MG63 (cell line): ENCODE measurements around the gene RTN4. TPM values are rescaled to one million over a fixed set of nuclear protein-coding genes. Genes with fewer than 3 reads are reported as not detected.

ENCODE experiments used
- DNase-seq: peaks from one replicate; pipeline ENCODE4 v3.0.0-alpha.2; 2020
- H3K27me3 ChIP-seq: fragments of 250-450 bp; sonication (Bioruptor Pico); 2 replicates; pipeline ENCODE4 v1.5.1; 2020; ENCODE audit warnings: mild to moderate bottlenecking, moderate library complexity
- H3K36me3 ChIP-seq: fragments of 250-450 bp; sonication (Bioruptor Pico); 2 replicates; pipeline ENCODE4 v1.5.1; 2020; ENCODE audit warnings: mild to moderate bottlenecking, moderate library complexity
- H3K4me3 ChIP-seq: fragments of 250-450 bp; sonication (Bioruptor Pico); 2 replicates; pipeline ENCODE4 v1.5.1; 2020; ENCODE audit warnings: mild to moderate bottlenecking, moderate library complexity
- H3K9me3 ChIP-seq: fragments of 250-450 bp; sonication (Bioruptor Pico); 2 replicates; pipeline ENCODE4 v1.5.1; 2020; ENCODE audit warnings: mild to moderate bottlenecking, moderate library complexity
- total RNA-seq: library from RNA; depleted of rRNA; stranded (reverse); fragments of >200 nt; shearing (Covaris generic); gene quantifications from 2 replicates; pipeline ENCODE4 v1.2.3, GENCODE V29; 2014; ENCODE audit warnings: low replicate concordance

Gene RTN4
- total RNA-seq, 1 experiment from 2014 or later = 304 TPM

DNA sequence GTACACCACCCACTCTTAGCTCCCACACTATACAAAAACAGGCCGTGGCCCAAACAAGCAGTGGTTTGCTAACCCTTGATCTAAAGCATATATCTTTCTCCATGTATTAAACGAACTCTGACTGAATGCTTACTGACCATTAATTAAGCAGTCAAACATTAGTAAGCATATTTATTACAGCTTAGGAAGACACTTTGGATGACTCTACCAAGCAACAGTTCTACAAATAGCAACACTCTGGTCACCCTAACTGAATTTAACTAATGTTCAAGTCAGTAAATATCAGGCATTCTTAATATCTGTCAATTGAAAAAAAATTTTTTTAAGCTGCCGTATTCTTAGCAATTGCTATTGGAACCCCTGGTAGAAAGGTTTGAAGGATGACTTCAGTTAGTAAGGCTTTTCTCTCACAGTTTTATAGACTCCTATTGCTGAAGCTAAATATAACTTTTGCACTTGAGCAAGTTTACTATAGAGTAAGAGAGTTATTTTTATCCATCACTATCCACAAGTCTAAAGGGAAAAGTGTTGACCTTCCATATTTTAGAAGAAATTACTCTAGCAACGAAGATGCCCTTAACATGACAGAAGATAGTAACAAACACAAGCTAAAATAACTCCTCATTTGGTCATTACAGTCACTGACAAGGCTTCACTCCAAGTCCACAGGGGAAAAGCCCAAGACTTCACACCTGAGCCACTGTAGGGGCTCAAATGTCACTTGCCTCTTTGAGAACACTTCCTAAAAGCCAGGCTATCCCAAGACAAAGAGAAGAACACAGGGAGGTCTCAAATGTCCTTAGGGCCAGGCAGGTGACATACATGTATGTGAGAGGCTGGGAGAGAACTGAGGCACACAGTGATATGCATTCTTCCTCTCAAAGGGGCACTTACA, 74.4 kb downstream of the RTN4 start:
- no peaks in the 10 kb centered on the region for H3K27me3 ChIP-seq

DNA sequence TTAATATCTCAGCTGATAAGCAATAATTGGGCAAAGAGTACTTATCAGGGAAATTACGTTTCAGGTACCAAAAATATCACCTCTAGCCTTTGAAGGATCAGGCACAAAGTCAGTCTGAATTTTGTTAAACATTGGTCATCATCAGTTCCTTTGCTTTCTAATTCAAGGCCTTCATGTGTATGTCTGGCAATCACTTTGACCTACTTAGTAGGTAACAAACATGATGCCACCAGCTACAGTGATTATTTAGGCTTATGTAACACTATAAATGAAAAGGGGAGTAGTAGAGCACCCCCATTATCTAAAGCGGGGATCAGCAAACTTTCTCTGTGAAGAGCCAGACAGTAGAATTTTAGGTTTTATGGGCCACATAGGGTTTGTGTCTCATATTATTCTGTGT, 75.1 kb downstream of the RTN4 start:
- DNase-seq = no peak
- H3K4me3 ChIP-seq = no peak overlapping the region
- no peaks in the 10 kb centered on the region for H3K9me3 ChIP-seq
- H3K36me3 ChIP-seq = peaks cover 84% of the 10 kb centered on the region
- H3K27me3 ChIP-seq = no peaks in the 10 kb centered on the region

More for the DNA sequence above, 74.4 kb downstream of the RTN4 start:
- H3K9me3 ChIP-seq = no peaks in the 10 kb centered on the region
- H3K4me3 ChIP-seq = no peak overlapping the region
- H3K36me3 ChIP-seq = peaks cover 84% of the 10 kb centered on the region
- no peak for DNase-seq

DNA sequence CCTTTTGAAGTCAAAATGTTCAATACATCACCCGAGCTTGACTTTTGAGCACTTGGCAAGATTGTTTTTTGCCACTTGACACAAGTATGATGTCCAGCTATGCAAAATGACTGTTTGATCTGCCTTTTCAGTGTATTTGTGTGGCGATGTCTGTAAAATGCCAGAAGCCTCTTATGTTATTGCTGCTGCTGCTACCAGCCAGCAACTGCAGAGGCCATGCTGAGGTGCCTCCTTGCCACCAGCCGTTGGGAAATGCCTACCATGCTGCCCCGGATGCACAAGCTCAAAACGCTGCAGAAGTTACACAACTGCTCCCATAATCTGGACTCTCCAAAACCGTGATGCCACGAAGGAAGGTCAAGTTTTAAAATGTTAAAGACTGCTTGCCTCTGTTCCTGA, 80.3 kb downstream of the RTN4 start:
- H3K36me3 ChIP-seq = peaks cover 89% of the 10 kb centered on the region
- DNase-seq = no peak

DNA sequence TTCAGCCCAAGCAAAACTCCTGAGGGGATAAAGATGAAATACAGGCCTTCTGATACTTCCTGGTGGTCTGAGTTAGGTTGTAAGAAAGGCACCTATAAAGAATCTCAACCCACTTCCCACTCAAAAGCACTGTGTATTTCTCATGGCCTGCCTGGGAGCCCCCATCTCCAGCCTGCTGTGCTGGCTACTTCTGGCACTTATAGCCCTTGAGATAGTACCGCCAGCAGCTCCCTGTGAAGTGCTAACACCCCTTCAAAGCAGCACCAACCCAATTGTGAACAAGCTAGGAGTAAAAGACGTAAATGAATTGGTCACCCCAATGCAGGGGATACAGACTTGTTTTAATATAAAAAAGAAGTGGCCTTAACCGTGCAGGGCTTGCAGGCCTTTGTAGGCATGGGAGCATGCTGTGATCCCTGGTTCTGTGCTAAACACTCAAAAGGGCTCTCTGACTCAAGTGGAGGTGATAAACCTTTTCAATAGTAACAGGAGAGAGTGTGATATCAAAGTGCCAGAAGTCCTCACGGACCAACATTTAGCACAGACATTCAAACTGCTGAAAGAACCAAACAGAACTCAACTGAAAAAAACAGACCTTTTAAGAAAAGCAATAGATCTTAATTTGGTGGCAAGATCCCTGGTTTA, 80.8 kb downstream of the RTN4 start:
- peaks cover 86% of the 10 kb centered on the region for H3K36me3 ChIP-seq
- H3K27me3 ChIP-seq = no peaks in the 10 kb centered on the region
- H3K4me3 ChIP-seq = no peak overlapping the region
- H3K9me3 ChIP-seq = no peaks in the 10 kb centered on the region
- DNase-seq = no peak

More for the DNA sequence above, 80.3 kb downstream of the RTN4 start:
- H3K4me3 ChIP-seq = no peak overlapping the region
- no peaks in the 10 kb centered on the region for H3K9me3 ChIP-seq
- no peaks in the 10 kb centered on the region for H3K27me3 ChIP-seq

DNA sequence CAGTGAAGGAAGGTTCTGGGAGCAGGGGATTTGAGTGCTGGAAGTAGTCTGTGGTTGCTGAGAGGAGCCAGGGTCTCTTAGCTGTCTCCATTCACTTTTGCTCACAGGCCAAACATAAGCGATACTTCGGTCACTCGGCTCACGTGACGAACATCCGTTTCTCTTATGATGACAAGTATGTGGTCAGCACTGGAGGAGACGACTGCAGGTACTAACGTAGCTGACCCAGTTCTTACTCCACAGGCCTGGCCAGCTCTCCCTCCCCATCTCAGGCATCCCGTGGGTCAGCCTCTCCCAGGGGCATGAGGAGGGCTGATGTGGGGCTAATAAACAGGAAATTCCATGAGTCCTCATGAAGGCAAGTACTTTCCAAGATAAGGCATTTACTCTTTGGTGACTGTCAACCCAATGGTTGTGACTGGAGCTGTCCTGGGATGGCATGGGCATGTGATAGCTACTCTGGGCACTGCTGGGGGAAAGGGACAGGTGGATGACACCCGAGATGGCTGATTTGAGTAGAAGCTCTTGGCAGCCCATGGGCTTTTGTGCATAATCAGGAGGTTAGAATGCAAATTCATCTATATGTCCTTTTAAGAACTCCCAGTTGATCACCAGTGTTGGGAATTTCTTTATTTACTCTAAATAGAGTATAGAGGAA, 81.6 kb downstream of the RTN4 start:
- no peaks in the 10 kb centered on the region for H3K9me3 ChIP-seq
- DNase-seq = no peak
- H3K27me3 ChIP-seq = no peaks in the 10 kb centered on the region
- no peak overlapping the region for H3K4me3 ChIP-seq
- H3K36me3 ChIP-seq = peaks cover 79% of the 10 kb centered on the region

DNA sequence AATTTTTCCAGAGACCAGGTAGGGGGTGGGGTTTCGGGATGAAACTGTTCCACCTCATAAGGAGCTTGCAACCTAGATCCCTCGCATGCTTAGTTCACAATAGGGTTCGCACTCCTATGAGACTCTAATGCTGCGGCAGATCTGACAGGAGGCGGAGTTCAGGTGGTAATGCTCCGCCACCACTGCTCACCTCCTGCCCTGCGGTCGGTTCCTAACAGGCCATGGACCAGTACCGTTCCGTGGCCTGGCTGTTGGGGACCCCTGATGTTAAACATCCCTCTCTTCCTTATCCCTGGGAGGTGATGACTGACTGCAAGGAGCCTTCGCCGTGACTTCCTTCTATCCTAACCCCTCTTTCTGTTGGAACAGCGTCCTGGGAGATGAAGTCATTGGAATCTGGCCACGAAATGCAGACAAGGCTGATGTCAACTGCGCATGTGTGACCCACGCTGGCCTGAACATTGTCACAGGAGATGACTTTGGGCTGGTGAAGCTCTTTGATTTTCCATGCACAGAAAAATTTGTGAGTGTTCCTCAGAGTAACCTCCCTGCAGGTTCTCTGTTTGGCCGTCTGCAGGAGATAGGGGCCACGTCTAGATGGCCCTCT, 82.4 kb downstream of the RTN4 start:
- no peak for DNase-seq
- H3K27me3 ChIP-seq = no peaks in the 10 kb centered on the region
- H3K9me3 ChIP-seq = no peaks in the 10 kb centered on the region
- no peak overlapping the region for H3K4me3 ChIP-seq
- H3K36me3 ChIP-seq = peaks cover 71% of the 10 kb centered on the region

DNA sequence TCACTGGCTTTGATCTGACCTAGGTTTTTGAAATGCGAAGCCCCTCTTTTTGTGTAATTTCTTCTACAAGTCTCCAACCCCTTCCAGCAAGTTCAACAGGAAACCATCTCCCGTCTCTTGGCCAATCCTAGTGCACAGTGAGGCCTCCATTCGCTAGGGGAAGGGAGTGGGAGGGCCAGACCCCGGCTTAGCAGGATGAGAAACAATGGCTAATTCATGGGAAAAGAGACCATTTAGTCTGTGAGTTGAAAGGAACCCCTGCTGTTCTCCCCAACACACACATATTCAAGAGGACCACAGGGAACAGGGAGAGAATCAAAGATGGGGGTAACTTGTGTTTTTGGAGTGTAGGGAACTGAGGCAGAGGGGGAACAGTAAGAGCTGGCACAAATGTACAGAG, 83.0 kb downstream of the RTN4 start:
- no peaks in the 10 kb centered on the region for H3K9me3 ChIP-seq
- H3K27me3 ChIP-seq = no peaks in the 10 kb centered on the region
- no peak overlapping the region for H3K4me3 ChIP-seq
- peaks cover 66% of the 10 kb centered on the region for H3K36me3 ChIP-seq
- DNase-seq = no peak

DNA sequence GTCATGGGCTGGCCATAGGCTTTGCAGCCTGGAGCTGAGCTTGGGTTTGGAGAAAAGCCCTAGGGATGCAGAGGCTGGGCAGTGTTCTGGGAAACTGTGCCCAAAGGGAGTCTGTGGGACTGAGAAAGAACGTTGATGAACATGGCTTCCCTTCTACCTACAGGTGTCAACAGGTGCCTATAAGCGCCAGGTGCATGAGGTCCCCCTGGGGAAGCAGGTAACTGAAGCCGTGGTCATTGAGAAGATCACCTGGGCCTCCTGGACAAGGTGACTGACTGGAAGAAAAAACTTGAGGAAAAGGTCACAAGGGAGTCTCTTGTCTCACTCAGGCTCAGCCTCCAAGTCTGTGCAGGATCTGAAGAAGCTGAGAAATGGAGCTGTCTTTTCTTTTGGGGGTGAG, 83.4 kb downstream of the RTN4 start:
- Histone ChIP-seq H3K36me3 (peaks cover 62% of the 10 kb centered on the region), H3K4me3 (no peak overlapping the region), H3K9me3 (no peaks in the 10 kb centered on the region), H3K27me3 (no peaks in the 10 kb centered on the region)
- DNase-seq = no peak

DNA sequence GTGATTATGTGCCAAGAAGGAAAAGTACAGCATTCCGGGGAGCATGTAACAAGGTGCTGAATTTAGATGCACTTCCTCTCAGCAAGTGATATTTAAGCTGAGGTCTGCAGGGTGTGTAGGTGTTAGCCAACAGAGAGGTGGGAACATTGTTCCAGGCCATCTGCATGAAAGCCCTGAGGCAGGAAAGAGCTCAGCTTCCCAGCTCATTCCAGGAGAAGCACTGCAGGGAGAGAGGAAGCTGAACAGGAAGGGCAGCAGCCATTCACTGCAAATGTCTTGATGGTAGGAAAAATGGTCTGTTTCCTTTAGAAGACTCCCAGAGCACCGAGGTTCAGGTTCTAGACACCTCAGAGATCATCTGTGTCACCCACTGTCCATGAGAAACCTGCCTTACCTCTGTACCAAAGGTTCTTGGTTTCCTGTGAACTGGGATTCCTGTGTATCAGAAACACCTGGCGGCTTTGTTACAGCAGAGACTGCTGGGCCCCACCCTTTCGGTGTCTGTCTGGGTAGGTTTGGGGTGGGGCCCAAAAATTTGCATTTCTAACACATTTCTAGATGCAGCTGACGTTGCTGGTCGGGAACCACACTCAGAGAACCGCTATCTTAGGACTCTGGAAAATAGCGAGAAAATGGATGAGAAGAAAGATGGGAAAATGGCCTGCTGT, 84.0 kb downstream of the RTN4 start:
- no peak for DNase-seq
- Histone ChIP-seq H3K4me3 (no peak overlapping the region), H3K27me3 (no peaks in the 10 kb centered on the region), H3K36me3 (peaks cover 56% of the 10 kb centered on the region), H3K9me3 (no peaks in the 10 kb centered on the region)

DNA sequence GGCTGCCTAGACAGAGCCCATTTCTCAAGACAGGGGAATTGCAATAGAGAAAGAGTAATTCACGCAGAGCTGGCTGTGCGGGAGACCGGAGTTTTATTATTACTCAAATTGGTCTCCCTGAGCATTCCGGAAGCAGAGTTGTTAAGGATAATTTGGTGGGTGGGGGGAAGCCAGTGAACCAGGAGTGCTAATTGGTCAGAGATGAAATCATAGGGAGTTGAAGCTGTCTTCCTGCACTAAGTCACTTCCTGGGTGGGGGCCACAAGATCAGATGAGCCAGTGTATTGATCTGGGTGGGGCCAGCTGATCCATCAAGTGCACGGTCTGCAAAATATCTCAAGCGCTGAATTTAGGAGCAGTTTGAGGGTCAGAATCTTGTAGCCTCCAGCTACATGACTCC, 84.8 kb downstream of the RTN4 start:
- no peaks in the 10 kb centered on the region for H3K27me3 ChIP-seq

DNA sequence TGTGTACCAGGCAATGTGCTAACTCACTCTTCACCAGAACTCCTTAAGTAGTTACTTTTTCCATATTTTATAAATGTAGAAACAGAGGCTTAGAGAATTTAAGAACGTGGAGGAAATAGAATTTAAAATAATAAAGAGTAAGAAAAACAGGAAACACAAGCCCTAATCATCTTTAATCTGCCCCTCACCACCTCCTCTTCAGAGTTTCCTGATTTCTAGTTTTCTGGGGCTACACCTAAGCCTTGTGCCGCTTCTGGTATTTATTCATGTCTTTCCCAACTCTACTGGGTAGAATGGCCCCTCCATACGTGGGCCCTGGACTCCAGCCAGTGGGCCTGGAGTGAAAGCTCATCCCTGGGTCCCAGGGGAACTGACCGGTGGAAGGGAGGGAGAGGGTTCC, 85.4 kb downstream of the RTN4 start:
- no peaks in the 10 kb centered on the region for H3K9me3 ChIP-seq
- no peaks in the 10 kb centered on the region for H3K27me3 ChIP-seq
- DNase-seq = no peak
- H3K36me3 ChIP-seq = peaks cover 42% of the 10 kb centered on the region
- no peak overlapping the region for H3K4me3 ChIP-seq

More for the DNA sequence above, 84.8 kb downstream of the RTN4 start:
- Histone ChIP-seq H3K36me3 (peaks cover 48% of the 10 kb centered on the region), H3K9me3 (no peaks in the 10 kb centered on the region), H3K4me3 (no peak overlapping the region)
- no peak for DNase-seq

DNA sequence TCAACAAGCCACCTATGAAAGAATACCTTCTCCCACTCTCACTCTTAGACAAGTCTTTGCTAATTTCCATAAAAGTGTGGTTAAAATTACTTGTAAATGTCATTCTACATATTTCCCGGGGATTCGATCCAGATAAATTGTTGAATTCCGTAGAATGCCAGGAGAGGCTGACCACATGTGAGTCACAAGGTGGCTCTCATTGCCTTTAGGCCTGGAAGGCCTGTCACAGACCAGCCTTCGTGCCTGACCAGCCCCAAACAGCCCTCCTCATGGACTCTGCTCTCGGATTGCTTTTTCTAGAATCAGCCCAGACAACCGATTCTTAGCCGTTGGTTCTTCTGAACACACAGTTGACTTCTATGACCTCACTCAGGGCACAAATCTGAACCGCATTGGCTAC, 86.0 kb downstream of the RTN4 start:
- peaks cover 36% of the 10 kb centered on the region for H3K36me3 ChIP-seq
- H3K9me3 ChIP-seq = no peaks in the 10 kb centered on the region
- H3K4me3 ChIP-seq = no peak overlapping the region
- no peaks in the 10 kb centered on the region for H3K27me3 ChIP-seq
- peak; percentile 35 for DNase-seq

DNA sequence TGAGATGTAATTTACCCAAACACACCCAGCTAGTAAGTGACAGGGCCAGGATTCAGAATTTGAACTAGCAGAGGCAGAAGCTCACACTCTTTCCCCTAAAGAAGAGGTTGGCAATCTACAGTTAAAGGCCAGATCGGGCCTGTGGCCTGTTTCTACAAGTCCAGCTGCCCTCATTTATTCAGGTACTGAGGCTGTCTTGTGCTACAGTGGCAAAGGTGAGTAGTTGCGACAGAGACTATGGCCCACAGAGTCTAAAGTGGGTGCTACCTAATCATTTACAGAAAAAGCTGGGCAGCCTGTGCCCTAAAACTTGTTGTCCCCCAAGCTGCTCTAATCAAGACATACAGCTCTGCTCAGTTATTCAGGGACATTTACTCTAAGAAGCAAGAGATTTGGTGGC, 86.8 kb downstream of the RTN4 start:
- no peak overlapping the region for H3K4me3 ChIP-seq
- H3K27me3 ChIP-seq = no peaks in the 10 kb centered on the region
- H3K36me3 ChIP-seq = peaks cover 30% of the 10 kb centered on the region
- DNase-seq = no peak
- H3K9me3 ChIP-seq = no peaks in the 10 kb centered on the region

DNA sequence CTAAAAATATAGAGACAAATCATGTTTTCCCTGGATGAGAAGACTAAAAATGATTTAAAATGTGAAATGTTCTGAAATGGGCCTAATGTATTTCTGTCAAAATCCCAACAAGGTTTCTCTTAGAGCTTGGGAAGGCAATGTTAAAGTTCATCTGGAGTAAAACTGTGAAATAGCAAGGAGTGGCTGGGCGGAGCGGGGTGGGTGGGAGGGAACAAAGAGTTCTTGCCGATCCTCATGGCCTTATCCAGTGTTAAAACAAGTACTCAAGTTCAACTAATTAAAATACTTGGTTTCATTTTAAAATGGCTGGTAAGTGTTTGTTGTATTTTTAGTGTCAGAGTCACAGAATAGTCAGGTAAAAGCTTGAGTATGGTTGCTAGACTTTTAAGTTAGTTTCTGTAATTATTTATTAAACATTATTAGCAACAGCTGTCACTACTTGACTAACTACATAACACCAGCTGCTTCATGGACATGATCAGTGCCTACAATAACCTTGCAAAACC, 87.3 kb downstream of the RTN4 start:
- no peak for DNase-seq
- no peaks in the 10 kb centered on the region for H3K27me3 ChIP-seq
- H3K4me3 ChIP-seq = no peak overlapping the region
- peaks cover 25% of the 10 kb centered on the region for H3K36me3 ChIP-seq
- H3K9me3 ChIP-seq = no peaks in the 10 kb centered on the region

DNA sequence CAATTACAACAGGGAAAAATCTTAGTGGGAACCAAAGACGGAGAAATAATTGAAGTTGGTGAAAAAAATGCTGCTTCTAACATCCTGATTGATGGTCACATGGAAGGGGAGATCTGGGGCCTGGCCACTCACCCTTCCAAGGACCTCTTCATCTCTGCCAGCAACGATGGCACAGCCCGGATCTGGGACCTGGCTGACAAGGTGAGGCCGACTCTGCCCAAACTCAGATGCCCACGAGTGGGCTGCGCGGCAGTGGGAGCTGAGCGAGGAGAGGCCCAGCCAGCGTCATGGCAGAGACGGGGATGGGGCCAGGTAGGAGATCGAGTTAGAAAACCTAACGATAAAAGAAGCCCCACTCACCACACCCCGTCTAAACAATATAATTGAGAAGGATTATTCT, 87.7 kb downstream of the RTN4 start:
- Histone ChIP-seq H3K9me3 (no peaks in the 10 kb centered on the region), H3K4me3 (no peak overlapping the region), H3K27me3 (no peaks in the 10 kb centered on the region), H3K36me3 (peaks cover 23% of the 10 kb centered on the region)
- DNase-seq = no peak

DNA sequence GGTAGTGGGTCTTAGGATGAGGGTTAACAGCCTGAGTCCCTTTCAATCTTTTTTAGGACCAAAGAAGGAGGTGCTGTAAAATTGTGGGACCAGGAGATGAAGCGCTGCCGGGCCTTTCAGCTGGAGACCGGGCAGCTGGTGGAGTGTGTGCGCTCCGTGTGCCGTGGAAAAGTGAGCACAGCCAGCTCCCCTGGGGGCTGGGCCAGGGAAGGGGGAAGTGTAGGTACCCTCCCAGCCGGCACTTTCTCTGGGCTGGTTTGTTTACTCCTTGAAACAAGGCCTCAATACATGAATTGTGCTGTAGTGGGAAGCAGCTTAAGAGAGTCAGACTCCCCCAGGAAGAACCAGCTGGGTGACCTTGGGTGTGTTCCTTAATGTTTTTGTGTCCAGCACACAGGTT, 90.1 kb downstream of the RTN4 start:
- H3K4me3 ChIP-seq = no peak overlapping the region
- peaks cover 2% of the 10 kb centered on the region; the same call in 1 of the 2 replicates for H3K36me3 ChIP-seq
- no peaks in the 10 kb centered on the region for H3K9me3 ChIP-seq
- DNase-seq = no peak
- no peaks in the 10 kb centered on the region for H3K27me3 ChIP-seq
